CD14-positive monocyte (primary cell): ENCODE results near the gene TRPC1. TPM values are rescaled to one million over a fixed set of nuclear protein-coding genes. Genes with fewer than 3 reads are reported as not detected.

Source experiments
- DNase-seq, 3 donors: peaks; one replicate each; pipeline ENCODE4 v3.0.0-alpha.2; 2011 to 2022
- H2AFZ ChIP-seq: 2 replicates; pipeline ENCODE4 v1.6.0; 2012; ENCODE audit warnings: mild to moderate bottlenecking, low read depth, low read length, inconsistent platforms; ENCODE audit not compliant: insufficient read depth, poor library complexity, severe bottlenecking
- H3K27ac ChIP-seq, 2 donors: 1 replicate in 1 of 2; 2 replicates in 1 of 2; pipeline ENCODE4 v1.5.1; 2012 to 2013; ENCODE audit warnings: low read length in 2 of 2, control low read depth in 1 of 2, inconsistent platforms in 1 of 2, low read depth in 1 of 2, mild to moderate bottlenecking in 1 of 2
- H3K27me3 ChIP-seq, 2 donors: one replicate each; pipeline versions ENCODE4 v1.6.0 to v1.6.1; 2011 to 2013; ENCODE audit warnings: low read length in 2 of 2; ENCODE audit not compliant: control insufficient read depth in 2 of 2, insufficient read depth in 2 of 2
- H3K36me3 ChIP-seq, 2 donors: replicated peaks in 1 of 2; 1 replicate in 1 of 2; 2 replicates in 1 of 2; pipeline versions ENCODE4 v1.5.1 to v1.6.1; 2012 to 2013; ENCODE audit warnings: low read length in 2 of 2, control low read depth in 1 of 2, inconsistent platforms in 1 of 2, mild to moderate bottlenecking in 1 of 2; ENCODE audit not compliant: insufficient read depth in 2 of 2, control insufficient read depth in 1 of 2
- H3K4me1 ChIP-seq, 2 donors: 1 replicate in 1 of 2; 2 replicates in 1 of 2; pipeline versions ENCODE4 v1.5.1 to v1.6.1; 2012 to 2013; ENCODE audit warnings: low read length in 2 of 2, control low read depth in 1 of 2, inconsistent platforms in 1 of 2, mild to moderate bottlenecking in 1 of 2, moderate library complexity in 1 of 2; ENCODE audit not compliant: insufficient read depth in 2 of 2, control insufficient read depth in 1 of 2
- H3K4me2 ChIP-seq: replicated peaks from 2 replicates; pipeline ENCODE3; 2012; ENCODE audit warnings: low read length, moderate library complexity, mild to moderate bottlenecking; ENCODE audit not compliant: poor library complexity, severe bottlenecking; ENCODE audit errors: extremely low read depth
- H3K4me3 ChIP-seq, 3 experiments: fragments of 200-600 bp in 1 of 3; sonication (generic) in 1 of 3; replicated peaks in 1 of 3; 1 replicate in 2 of 3; 2 replicates in 1 of 3; pipeline ENCODE4 v1.5.1; 2011 to 2013; ENCODE audit warnings: low read length in 3 of 3, mild to moderate bottlenecking in 3 of 3, control low read depth in 2 of 3, low read depth in 2 of 3, inconsistent platforms in 1 of 3, moderate library complexity in 1 of 3
- H3K79me2 ChIP-seq: 2 replicates; pipeline ENCODE4 v1.6.0; 2012; ENCODE audit warnings: mild to moderate bottlenecking, control low read depth, inconsistent platforms, low read length, moderate library complexity; ENCODE audit not compliant: insufficient read depth
- H3K9ac ChIP-seq: 2 replicates; pipeline ENCODE4 v1.6.0; 2017; ENCODE audit warnings: low read length, mild to moderate bottlenecking; ENCODE audit not compliant: insufficient read depth, poor library complexity, severe bottlenecking
- H3K9me3 ChIP-seq, 2 donors: replicated peaks in 1 of 2; 1 replicate in 1 of 2; 2 replicates in 1 of 2; pipeline versions ENCODE4 v1.5.1 to v1.6.1; 2012 to 2013; ENCODE audit warnings: low read length in 2 of 2, control low read depth in 1 of 2; ENCODE audit not compliant: control insufficient read depth in 1 of 2, insufficient read depth in 1 of 2
- H4K20me1 ChIP-seq: 2 replicates; pipeline ENCODE4 v1.6.0; 2012; ENCODE audit warnings: mild to moderate bottlenecking, low read length, control low read depth, moderate library complexity; ENCODE audit not compliant: insufficient read depth
- H3K27ac Mint-ChIP-seq, 7 donors: one replicate each; pipeline ENCODE4 v1.8.0; 2020; ENCODE audit warnings: mild to moderate bottlenecking in 7 of 7, mixed read lengths in 7 of 7, moderate library complexity in 6 of 7, inconsistent platforms in 2 of 7
- H3K27me3 Mint-ChIP-seq, 3 donors: one replicate each; pipeline ENCODE4 v1.8.0; 2021 to 2022; ENCODE audit warnings: low read depth in 3 of 3, mild to moderate bottlenecking in 3 of 3, mixed read lengths in 3 of 3, moderate library complexity in 3 of 3, inconsistent platforms in 1 of 3
- H3K36me3 Mint-ChIP-seq, 2 donors: one replicate each; pipeline ENCODE4 v1.8.0; 2020; ENCODE audit warnings: mixed read lengths in 2 of 2, inconsistent platforms in 1 of 2, mild to moderate bottlenecking in 1 of 2
- H3K4me1 Mint-ChIP-seq: one replicate; pipeline ENCODE4 v1.8.0; 2020; ENCODE audit warnings: mild to moderate bottlenecking, mixed read lengths
- H3K4me3 Mint-ChIP-seq, 2 donors: one replicate each; pipeline ENCODE4 v1.8.0; 2020; ENCODE audit warnings: mild to moderate bottlenecking in 2 of 2, mixed read lengths in 2 of 2, moderate library complexity in 1 of 2
- H3K9me3 Mint-ChIP-seq, 7 donors: one replicate each; pipeline ENCODE4 v1.8.0; 2020 to 2022; ENCODE audit warnings: mixed read lengths in 7 of 7, mild to moderate bottlenecking in 6 of 7, moderate library complexity in 6 of 7, inconsistent platforms in 2 of 7
- WGBS: methylation state at CpG from one replicate; pipeline ENCODE4 v1.1.5; 2013; ENCODE audit warnings: missing lambda C conversion rate; ENCODE audit not compliant: insufficient coverage; 5-methylcytosine and 5-hydroxymethylcytosine counted together
- intact Hi-C, 2 donors: fragments of 100-400 bp; cut with micrococcal nuclease; formaldehyde crosslinking; loops; one replicate each; pipeline versions ENCODE4 v1.15.0 to v1.15.1; 2023
- polyA plus RNA-seq, 3 donors: library from polyadenylated mRNA; depleted of rRNA in 1 of 3; unstranded in 2 of 3; stranded (reverse) in 1 of 3; fragments of 300-500 nt in 2 of 3; fragments of >200 nt in 1 of 3; fragmentation: Illumina TruSeq in 2 of 3; gene quantifications; 1 replicate in 2 of 3; 2 replicates in 1 of 3; pipeline ENCODE4 v1.2.3, GENCODE V29; 2012 to 2021
- TF ChIP-seq, protein P1 (sequence below): fragments of 200-600 bp; IDR thresholded peaks from one replicate; pipeline ENCODE4 v1.8.0; 2022; ENCODE audit warnings: antibody characterized with exemption, mild to moderate bottlenecking

The TRPC1 gene
- polyA plus RNA-seq, 3 donors, result 0.01 TPM; not detected in 2

DNA sequence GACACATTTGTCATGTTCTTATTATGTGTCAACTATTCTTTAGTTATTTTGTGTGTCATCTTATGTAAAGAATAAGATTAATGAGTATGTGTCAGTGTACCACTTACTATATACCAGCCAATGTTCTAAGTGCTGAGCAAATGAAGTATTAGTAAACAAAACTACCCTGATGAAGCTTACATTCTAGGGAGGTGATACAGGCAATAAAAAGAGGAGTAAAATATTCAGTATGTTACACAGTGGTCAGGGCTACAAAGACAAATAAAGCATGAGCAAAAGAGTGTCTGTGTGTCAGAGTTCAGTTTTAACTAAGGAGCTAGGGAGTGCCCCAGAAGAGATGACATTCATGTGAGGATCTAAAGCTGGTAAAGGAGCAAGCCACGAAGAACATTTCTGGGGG lies 79.1 kb downstream of the TRPC1 start:
- Histone ChIP-seq H3K27me3 (no peaks in the 10 kb centered on the region), H3K36me3 (no peaks in the 10 kb centered on the region), H3K79me2 (no peaks in the 10 kb centered on the region), H3K4me1 (no peaks in the 10 kb centered on the region), H3K9me3 (no peaks in the 10 kb centered on the region), H3K4me2 (no peak overlapping the region), H4K20me1 (no peaks in the 10 kb centered on the region), H3K4me3 (no peak overlapping the region), H2AFZ (no peak overlapping the region), H3K27ac (no peak overlapping the region), H3K9ac (no peak overlapping the region)
- no peak for DNase-seq
- H3K4me3 Mint-ChIP-seq, result no peak overlapping the region
- no peaks in the 10 kb centered on the region for H3K4me1 Mint-ChIP-seq
- peaks cover 0 to 2% (median 0%) of the 10 kb centered on the region in 3 donors for H3K27me3 Mint-ChIP-seq
- 100% methylated on average over 1 of the region's 1 CpG for WGBS
- no peaks in the 10 kb centered on the region for H3K36me3 Mint-ChIP-seq
- no peaks in the 10 kb centered on the region for H3K9me3 Mint-ChIP-seq
- no peak overlapping the region for H3K27ac Mint-ChIP-seq
- intact Hi-C loops, result no loop called here
- TF ChIP-seq, protein P1, sequence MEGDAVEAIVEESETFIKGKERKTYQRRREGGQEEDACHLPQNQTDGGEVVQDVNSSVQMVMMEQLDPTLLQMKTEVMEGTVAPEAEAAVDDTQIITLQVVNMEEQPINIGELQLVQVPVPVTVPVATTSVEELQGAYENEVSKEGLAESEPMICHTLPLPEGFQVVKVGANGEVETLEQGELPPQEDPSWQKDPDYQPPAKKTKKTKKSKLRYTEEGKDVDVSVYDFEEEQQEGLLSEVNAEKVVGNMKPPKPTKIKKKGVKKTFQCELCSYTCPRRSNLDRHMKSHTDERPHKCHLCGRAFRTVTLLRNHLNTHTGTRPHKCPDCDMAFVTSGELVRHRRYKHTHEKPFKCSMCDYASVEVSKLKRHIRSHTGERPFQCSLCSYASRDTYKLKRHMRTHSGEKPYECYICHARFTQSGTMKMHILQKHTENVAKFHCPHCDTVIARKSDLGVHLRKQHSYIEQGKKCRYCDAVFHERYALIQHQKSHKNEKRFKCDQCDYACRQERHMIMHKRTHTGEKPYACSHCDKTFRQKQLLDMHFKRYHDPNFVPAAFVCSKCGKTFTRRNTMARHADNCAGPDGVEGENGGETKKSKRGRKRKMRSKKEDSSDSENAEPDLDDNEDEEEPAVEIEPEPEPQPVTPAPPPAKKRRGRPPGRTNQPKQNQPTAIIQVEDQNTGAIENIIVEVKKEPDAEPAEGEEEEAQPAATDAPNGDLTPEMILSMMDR, result no peak

DNA sequence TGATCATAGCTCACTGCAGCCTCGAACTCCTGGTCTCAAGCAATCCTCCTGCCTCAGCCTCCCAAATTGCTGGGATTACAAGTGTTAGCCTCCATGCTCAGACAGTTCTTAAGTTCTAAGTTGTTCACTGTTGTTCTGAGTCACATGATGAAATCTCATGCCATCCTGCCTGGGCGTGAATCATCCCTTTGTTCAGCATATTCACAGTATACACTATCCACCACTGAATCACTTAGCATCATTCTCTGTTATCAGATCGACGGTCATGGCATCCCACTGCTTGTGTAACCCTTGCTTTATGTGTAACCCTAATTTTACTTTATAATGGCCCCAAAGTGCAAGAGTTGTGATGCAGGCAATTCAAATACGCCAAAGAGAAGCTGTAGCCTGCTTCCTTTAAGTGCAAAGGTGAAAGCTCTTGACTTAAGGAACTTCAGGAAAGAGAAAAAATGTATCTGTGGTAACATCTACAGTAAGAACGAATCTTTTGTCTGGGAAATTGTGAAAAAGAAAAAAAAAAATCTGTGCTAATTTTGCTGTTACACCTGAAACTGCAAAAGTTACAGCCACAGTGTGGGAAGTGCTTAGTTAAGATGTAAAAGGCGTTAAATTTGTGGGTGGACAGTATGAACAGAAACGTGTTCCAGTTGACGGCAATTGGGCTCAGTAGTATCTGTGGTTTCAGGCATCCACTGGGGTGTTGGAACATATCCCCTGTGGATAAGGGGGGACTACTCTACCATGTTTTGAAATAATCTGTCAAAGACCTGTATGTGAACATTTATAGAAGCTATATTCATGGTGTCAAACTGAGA lies 84.5 kb downstream of the TRPC1 start:
- Mint-ChIP-seq H3K9me3 (no peaks in the 10 kb centered on the region), H3K27me3 (peaks cover 0 to 5% (median 2%) of the 10 kb centered on the region in 3 donors), H3K36me3 (no peaks in the 10 kb centered on the region), H3K27ac (no peak overlapping the region), H3K4me1 (no peaks in the 10 kb centered on the region), H3K4me3 (no peak overlapping the region)
- WGBS, result 92% methylated on average over 8 of the region's 9 CpGs
- intact Hi-C loops, result no loop called here
- Histone ChIP-seq H3K4me1 (no peaks in the 10 kb centered on the region), H3K27me3 (no peaks in the 10 kb centered on the region), H3K79me2 (no peaks in the 10 kb centered on the region), H3K4me2 (no peak overlapping the region), H3K36me3 (no peaks in the 10 kb centered on the region), H3K27ac (no peak overlapping the region), H3K4me3 (no peak overlapping the region), H3K9ac (no peak overlapping the region), H4K20me1 (no peaks in the 10 kb centered on the region), H2AFZ (no peak overlapping the region), H3K9me3 (no peaks in the 10 kb centered on the region)
- DNase-seq, result no peak
- TF ChIP-seq, protein P1, result no peak
